GM21723 (cell line): Measurements from ENCODE around the gene GJB1.

Experiments used
- ATAC-seq: cut with Tn5 transposase; IDR thresholded peaks from one replicate; pipeline ENCODE4 v1.9.1; 2021; ENCODE audit warnings: mild to moderate bottlenecking, moderate library complexity; ENCODE audit not compliant: unreplicated experiment

GJB1 gene

GRCh38 chrX:71214604-71215337 is 8.3 kb upstream of the GJB1 start:
- ATAC-seq = no peak

- no peak for ATAC-seq
Measured at GRCh38 chrX:71215338-71215912, 7.6 kb upstream of the GJB1 start.

- no peak for ATAC-seq
Measured at GRCh38 chrX:71216485-71216884, 6.5 kb upstream of the GJB1 start.

GRCh38 chrX:71217298-71217697 is 5.7 kb upstream of the GJB1 start:
- no peak for ATAC-seq

GRCh38 chrX:71221145-71221544 is 1.9 kb upstream of the GJB1 start:
- no peak for ATAC-seq

GRCh38 chrX:71224098-71224708 is 1.2 kb downstream of the GJB1 start:
- no peak for ATAC-seq

GRCh38 chrX:71225009-71225408 is 2.0 kb downstream of the GJB1 start:
- no peak for ATAC-seq

- no peak for ATAC-seq
Measured at GRCh38 chrX:71225676-71226075, 2.7 kb downstream of the GJB1 start.

- no peak for ATAC-seq
Measured at GRCh38 chrX:71227370-71228062, 4.5 kb downstream of the GJB1 start.

- ATAC-seq = no peak
Measured at GRCh38 chrX:71228063-71228642, 5.1 kb downstream of the GJB1 start.

GRCh38 chrX:71235482-71235881 is 12.5 kb downstream of the GJB1 start:
- no peak for ATAC-seq

- ATAC-seq = no peak
Measured at GRCh38 chrX:71236836-71237235, 13.8 kb downstream of the GJB1 start.

- ATAC-seq = no peak
Measured at GRCh38 chrX:71239781-71240180, 16.8 kb downstream of the GJB1 start.

GRCh38 chrX:71241301-71241700 is 18.3 kb downstream of the GJB1 start:
- ATAC-seq = no peak

GRCh38 chrX:71244359-71245128 is 21.5 kb downstream of the GJB1 start:
- no peak for ATAC-seq

- no peak for ATAC-seq
Measured at GRCh38 chrX:71245159-71245558, 22.1 kb downstream of the GJB1 start.

- ATAC-seq = no peak
Measured at GRCh38 chrX:71250841-71251240, 27.8 kb downstream of the GJB1 start.

- ATAC-seq = no peak
Measured at GRCh38 chrX:71251466-71251973, 28.5 kb downstream of the GJB1 start.

- no peak for ATAC-seq
Measured at GRCh38 chrX:71252221-71252620, 29.2 kb downstream of the GJB1 start.
